ENCODE results near the gene NR0B2. TPM values are rescaled to one million over a fixed set of nuclear protein-coding genes. Genes with fewer than 3 reads are reported as not detected.
"Not testable (repeated sequence)": the region's sequence is repeated elsewhere in the genome, so short reads cannot be mapped to it uniquely, and the experiment has no call there.

NR0B2 gene
- total RNA-seq, 1 donor from 2014 or later, result not detected

- peaks cover 14% of the 10 kb centered on the region for H3K36me3 ChIP-seq (ENCODE audit: insufficient read depth, low read length)
- Mint-ChIP-seq H3K9me3 (ENCODE audit: unreplicated experiment) (peaks cover 2% of the 10 kb centered on the region), H3K27ac (ENCODE audit: unreplicated experiment) (no peak overlapping the region), H3K4me3 (ENCODE audit: unreplicated experiment) (no peak overlapping the region), H3K4me1 (ENCODE audit: low read depth, unreplicated experiment) (peaks cover 2% of the 10 kb centered on the region), H3K27me3 (ENCODE audit: low read depth, unreplicated experiment) (no peaks in the 10 kb centered on the region), H3K36me3 (ENCODE audit: low read depth, unreplicated experiment) (peaks cover 29% of the 10 kb centered on the region)
- H3K9me3 ChIP-seq (ENCODE audit: insufficient read depth, low read depth, low read length), result no peaks in the 10 kb centered on the region
- no peak overlapping the region for H3K4me3 ChIP-seq (ENCODE audit: insufficient read depth, low read depth, low read length)
- DNase-seq (ENCODE audit: low read depth), result no peak
- TF ChIP-seq CTCF (IDR thresholded peaks at IDR 0.05; ENCODE audit: insufficient read depth, low read depth, low read length) (no peak), EZH2 (IDR thresholded peaks at IDR 0.05; ENCODE audit: insufficient read depth, low read length) (no peak)
- no peaks in the 10 kb centered on the region for H4K20me1 ChIP-seq (ENCODE audit: insufficient read depth, low read length)
- no peaks in the 10 kb centered on the region for H3K4me1 ChIP-seq (ENCODE audit: insufficient read depth, low read length)
- no peaks in the 10 kb centered on the region for H3K27me3 ChIP-seq (ENCODE audit: insufficient read depth, low read length)
- H3K79me2 ChIP-seq (ENCODE audit: insufficient read depth, low read length), result no peaks in the 10 kb centered on the region
- no peak overlapping the region for H3K27ac ChIP-seq (ENCODE audit: low read depth, low read length)
- H3K4me2 ChIP-seq (ENCODE audit: low read length), result no peak overlapping the region
- no peak overlapping the region for H2AFZ ChIP-seq (ENCODE audit: low read depth, low read length)
- no peak for FAIRE-seq
- no peak overlapping the region for H3K9ac ChIP-seq (ENCODE audit: low read length)
These were observed 36.1 kb upstream of the NR0B2 start for GRCh38 chr1:26949926-26950319.

GRCh38 chr1:26949266-26949925 is 35.6 kb upstream of the NR0B2 start:
- FAIRE-seq (no peak), DNase-seq (ENCODE audit: low read depth) (no peak)
- Histone ChIP-seq H4K20me1 (ENCODE audit: insufficient read depth, low read length) (no peaks in the 10 kb centered on the region), H3K9ac (ENCODE audit: low read length) (no peak overlapping the region), H3K27me3 (ENCODE audit: insufficient read depth, low read length) (no peaks in the 10 kb centered on the region), H2AFZ (ENCODE audit: low read depth, low read length) (no peak overlapping the region), H3K27ac (ENCODE audit: low read depth, low read length) (no peak overlapping the region), H3K4me2 (ENCODE audit: low read length) (no peak overlapping the region), H3K4me3 (ENCODE audit: insufficient read depth, low read depth, low read length) (no peak overlapping the region), H3K4me1 (ENCODE audit: insufficient read depth, low read length) (no peaks in the 10 kb centered on the region), H3K36me3 (ENCODE audit: insufficient read depth, low read length) (peaks cover 15% of the 10 kb centered on the region), H3K9me3 (ENCODE audit: insufficient read depth, low read depth, low read length) (no peaks in the 10 kb centered on the region), H3K79me2 (ENCODE audit: insufficient read depth, low read length) (no peaks in the 10 kb centered on the region)
- peaks cover 2% of the 10 kb centered on the region for H3K9me3 Mint-ChIP-seq (ENCODE audit: unreplicated experiment)
- no peak overlapping the region for H3K27ac Mint-ChIP-seq (ENCODE audit: unreplicated experiment)
- no peak for TF ChIP-seq EZH2 (IDR thresholded peaks at IDR 0.05; ENCODE audit: insufficient read depth, low read length)
- TF ChIP-seq CTCF (IDR thresholded peaks at IDR 0.05; ENCODE audit: insufficient read depth, low read depth, low read length), result no peak
- peaks cover 2% of the 10 kb centered on the region for H3K4me1 Mint-ChIP-seq (ENCODE audit: low read depth, unreplicated experiment)
- no peaks in the 10 kb centered on the region for H3K27me3 Mint-ChIP-seq (ENCODE audit: low read depth, unreplicated experiment)
- H3K4me3 Mint-ChIP-seq (ENCODE audit: unreplicated experiment), result no peak overlapping the region
- peaks cover 30% of the 10 kb centered on the region for H3K36me3 Mint-ChIP-seq (ENCODE audit: low read depth, unreplicated experiment)

GRCh38 chr1:26948725-26949057 is 34.9 kb upstream of the NR0B2 start:
- peaks cover 16% of the 10 kb centered on the region for H3K36me3 ChIP-seq (ENCODE audit: insufficient read depth, low read length)
- not testable (repeated sequence) for H3K4me2 ChIP-seq (ENCODE audit: low read length); H3K4me3 Mint-ChIP-seq (ENCODE audit: unreplicated experiment); H4K20me1 ChIP-seq (ENCODE audit: insufficient read depth, low read length); H3K27ac ChIP-seq (ENCODE audit: low read depth, low read length); H2AFZ ChIP-seq (ENCODE audit: low read depth, low read length); H3K9ac ChIP-seq (ENCODE audit: low read length); H3K27ac Mint-ChIP-seq (ENCODE audit: unreplicated experiment); H3K4me1 Mint-ChIP-seq (ENCODE audit: low read depth, unreplicated experiment); H3K4me3 ChIP-seq (ENCODE audit: insufficient read depth, low read depth, low read length); H3K4me1 ChIP-seq (ENCODE audit: insufficient read depth, low read length); H3K9me3 Mint-ChIP-seq (ENCODE audit: unreplicated experiment); H3K27me3 Mint-ChIP-seq (ENCODE audit: low read depth, unreplicated experiment); H3K79me2 ChIP-seq (ENCODE audit: insufficient read depth, low read length); FAIRE-seq; DNase-seq (ENCODE audit: low read depth); H3K27me3 ChIP-seq (ENCODE audit: insufficient read depth, low read length); H3K9me3 ChIP-seq (ENCODE audit: insufficient read depth, low read depth, low read length)
- peaks cover 30% of the 10 kb centered on the region for H3K36me3 Mint-ChIP-seq (ENCODE audit: low read depth, unreplicated experiment)

Measured in astrocyte (in vitro differentiated cells and primary cell).